ENCODE data around the gene FOXD4L1. TPM values are rescaled to one million over a fixed set of nuclear protein-coding genes. Genes with fewer than 3 reads are reported as not detected.
"Not testable (repeated sequence)": the region's sequence is repeated elsewhere in the genome, so short reads cannot be mapped to it uniquely, and the experiment has no call there.

Gene FOXD4L1
- total RNA-seq: under 1 TPM in 1 of 4 donors, not detected in 3; 0.17 TPM

DNA sequence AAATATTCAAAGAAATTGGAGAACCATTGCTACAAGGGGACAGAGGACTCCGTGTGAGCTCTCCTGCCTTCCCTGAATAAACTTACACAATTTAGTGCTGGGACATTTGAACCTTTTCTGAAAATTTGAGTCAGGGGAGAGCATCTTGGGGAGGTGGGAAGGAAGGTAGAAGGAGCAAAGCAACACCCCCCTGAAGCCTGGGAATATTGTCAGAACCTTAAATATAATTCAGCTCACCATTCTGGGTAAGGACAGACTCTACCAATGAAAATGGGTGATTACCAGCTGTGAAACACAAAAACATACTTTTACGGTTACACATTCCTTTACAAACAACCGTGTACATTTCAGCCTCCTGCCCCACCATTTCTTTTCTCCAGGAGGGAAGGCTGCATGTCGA lies at the start of gene FOXD4L1:
TSS of gene FOXD4L1 (plus strand) at position 301 of the 400 bp plus-strand sequence. CDS start 592 bp downstream, outside the sequence.
- TF ChIP-seq, protein P1, sequence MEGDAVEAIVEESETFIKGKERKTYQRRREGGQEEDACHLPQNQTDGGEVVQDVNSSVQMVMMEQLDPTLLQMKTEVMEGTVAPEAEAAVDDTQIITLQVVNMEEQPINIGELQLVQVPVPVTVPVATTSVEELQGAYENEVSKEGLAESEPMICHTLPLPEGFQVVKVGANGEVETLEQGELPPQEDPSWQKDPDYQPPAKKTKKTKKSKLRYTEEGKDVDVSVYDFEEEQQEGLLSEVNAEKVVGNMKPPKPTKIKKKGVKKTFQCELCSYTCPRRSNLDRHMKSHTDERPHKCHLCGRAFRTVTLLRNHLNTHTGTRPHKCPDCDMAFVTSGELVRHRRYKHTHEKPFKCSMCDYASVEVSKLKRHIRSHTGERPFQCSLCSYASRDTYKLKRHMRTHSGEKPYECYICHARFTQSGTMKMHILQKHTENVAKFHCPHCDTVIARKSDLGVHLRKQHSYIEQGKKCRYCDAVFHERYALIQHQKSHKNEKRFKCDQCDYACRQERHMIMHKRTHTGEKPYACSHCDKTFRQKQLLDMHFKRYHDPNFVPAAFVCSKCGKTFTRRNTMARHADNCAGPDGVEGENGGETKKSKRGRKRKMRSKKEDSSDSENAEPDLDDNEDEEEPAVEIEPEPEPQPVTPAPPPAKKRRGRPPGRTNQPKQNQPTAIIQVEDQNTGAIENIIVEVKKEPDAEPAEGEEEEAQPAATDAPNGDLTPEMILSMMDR (IDR thresholded peaks at IDR 0.05; ENCODE audit: low read depth): not testable (repeated sequence)

Other genes with a start within 250 kb of the FOXD4L1 start
- gene PAX8, start 219.7 kb upstream of the FOXD4L1 start, total RNA-seq: 10 to 100 TPM in 1 of 4 donors, 1 to 10 TPM in 3; 2.8 to 10.7 (median 5.8) TPM
- gene ZNG1B, start 61.0 kb upstream of the FOXD4L1 start, total RNA-seq: 10 to 100 TPM; 23.3 to 27.5 (median 26.1) TPM
- 10 to 100 TPM in 2 of 4 donors, 1 to 10 TPM in 2; 5.7 to 12.2 (median 10.3) TPM for gene RABL2A, start 128.6 kb downstream of the FOXD4L1 start, total RNA-seq